ENCODE results near the gene TMEM256. TPM values are rescaled to one million over a fixed set of nuclear protein-coding genes. Genes with fewer than 3 reads are reported as not detected.
A peak's percentile ranks its signal among the peaks of the same experiment; 100 is the strongest.
"Not testable (repeated sequence)": the region's sequence is repeated elsewhere in the genome, so short reads cannot be mapped to it uniquely, and the experiment has no call there.

The TMEM256 gene
- total RNA-seq, 1 donor from 2014 or later, result 141 TPM

DNA sequence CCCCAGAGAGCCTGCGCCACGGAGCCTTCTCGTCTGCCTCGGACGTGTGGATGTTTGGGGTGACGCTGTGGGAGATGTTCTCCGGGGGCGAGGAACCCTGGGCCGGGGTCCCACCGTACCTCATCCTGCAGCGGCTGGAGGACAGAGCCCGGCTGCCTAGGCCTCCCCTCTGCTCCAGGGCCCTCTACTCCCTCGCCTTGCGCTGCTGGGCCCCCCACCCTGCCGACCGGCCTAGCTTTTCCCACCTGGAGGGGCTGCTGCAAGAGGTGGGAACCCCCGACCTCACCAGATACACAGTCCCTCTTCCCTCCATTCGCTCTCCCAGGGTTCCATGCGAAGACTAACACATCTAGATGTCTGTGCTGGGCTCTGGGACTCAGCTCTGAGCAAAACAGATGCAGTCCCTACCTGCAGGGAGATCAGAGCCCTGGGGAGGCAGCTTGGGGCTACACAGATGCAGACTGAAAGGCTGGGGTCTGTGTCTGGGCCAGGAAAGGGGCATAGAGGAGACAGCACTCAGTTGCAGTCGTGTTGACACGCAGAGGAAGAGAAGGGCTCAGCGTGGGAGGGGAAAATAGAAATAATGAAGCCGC lies 19.3 kb downstream of the TMEM256 start:
- DNase-seq (ENCODE audit: low read depth in 2 of 2), result no peak

DNA sequence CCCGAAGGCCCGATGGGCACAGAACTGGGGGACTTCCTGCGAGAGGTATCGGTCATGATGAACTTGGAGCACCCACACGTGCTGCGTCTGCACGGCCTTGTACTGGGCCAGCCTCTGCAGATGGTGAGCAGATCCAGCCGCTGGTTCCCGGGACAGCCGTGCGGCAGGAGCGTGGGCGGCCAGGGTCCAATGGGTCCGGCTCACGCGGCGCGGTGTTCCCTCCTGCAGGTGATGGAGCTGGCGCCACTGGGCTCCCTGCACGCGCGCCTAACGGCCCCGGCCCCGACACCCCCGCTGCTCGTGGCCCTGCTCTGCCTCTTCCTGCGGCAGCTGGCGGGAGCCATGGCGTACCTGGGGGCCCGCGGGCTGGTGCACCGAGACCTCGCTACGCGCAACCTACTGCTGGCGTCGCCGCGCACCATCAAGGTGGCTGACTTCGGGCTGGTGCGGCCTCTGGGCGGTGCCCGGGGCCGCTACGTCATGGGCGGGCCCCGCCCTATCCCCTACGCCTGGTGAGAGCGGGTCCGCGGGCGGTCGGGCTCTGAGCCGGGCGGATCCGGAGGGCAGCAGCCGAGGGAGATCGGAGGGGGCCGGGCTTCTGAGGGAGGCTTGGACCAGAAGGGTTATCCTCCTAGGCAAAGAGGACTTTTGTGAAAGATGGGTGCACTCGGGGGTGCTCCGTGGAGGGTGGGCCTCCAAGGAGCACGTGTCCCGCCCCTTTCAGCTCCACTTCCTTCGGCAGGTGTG lies 20.0 kb downstream of the TMEM256 start:
- DNase-seq (ENCODE audit: low read depth in 2 of 2), result peak in 1 of 2 donors; percentile 50

DNA sequence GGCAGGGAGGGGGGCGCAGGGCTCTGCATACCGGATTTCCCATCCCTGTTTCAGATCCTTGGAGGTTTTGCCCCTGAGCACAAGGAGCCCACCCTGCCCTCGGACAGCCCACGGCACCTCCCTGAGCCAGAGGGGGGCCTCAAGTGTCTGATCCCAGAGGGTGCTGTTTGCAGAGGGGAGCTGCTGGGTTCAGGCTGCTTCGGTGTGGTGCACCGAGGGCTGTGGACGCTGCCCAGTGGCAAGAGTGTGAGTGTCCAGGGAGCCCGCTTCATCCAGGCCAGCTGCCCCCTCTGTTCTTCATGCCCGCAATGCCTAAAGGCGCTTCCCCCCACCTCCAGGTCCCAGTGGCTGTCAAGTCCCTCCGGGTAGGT lies 20.5 kb downstream of the TMEM256 start:
- DNase-seq (ENCODE audit: low read depth in 2 of 2), result no peak

DNA sequence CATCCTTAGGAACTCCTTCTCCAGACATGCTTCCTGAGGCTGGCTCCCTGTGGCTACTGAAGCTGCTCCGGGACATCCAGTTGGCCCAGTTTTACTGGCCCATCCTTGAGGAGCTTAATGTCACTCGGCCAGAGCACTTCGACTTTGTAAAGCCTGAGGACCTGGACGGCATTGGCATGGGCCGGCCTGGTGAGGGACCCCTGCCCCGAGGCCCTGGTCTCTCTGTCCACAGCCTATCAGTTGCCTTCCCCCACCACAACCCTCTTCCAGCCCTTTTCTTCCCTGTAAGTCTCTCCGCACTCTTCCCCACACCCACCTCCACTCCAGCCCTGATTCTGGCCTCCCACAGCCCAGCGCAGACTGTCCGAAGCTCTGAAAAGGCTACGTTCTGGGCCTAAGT lies 21.0 kb downstream of the TMEM256 start:
- no peak for DNase-seq (ENCODE audit: low read depth in 2 of 2)

DNA sequence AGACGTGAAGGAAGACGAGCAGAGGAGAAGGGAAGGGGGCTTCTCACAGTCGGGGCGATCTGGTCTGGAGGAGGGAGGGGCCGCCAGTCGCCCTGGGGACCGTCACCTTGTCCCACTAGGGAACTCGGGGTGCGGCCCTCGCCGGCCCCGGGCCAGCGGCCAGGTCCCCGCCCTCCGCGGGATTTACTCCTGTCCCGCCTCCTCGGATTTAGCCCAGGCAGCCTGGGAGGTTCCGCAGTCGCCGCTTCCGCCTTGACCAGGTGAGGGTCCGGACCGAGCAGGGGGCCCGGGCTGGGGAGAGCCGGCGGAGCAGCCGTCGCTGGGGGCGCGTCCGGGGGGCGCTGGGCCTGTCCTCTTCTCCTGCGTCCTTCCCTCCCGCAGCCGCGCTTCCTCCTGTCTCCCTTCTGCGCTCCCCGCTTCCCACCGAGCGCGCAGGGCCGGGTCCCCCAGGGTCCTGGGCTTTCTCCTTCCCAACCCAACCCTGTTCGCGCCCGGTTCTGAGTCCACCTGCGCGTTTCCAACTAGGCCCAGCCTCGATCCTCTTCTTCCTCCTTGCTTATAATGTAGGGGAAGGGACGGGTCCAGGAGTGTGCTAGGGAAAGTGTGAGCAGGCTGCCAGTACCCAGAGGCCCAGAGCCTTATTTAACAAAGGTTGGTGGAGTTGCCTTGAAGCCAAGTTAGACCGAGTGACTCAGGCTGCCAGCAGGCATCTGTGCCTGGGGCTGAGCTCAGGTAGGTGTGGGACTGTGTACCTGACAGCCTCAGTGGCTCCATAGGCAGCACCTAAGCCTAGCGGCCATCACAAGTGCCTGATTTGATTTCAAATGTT lies 22.8 kb downstream of the TMEM256 start, which contains the start of gene TNK1:
Gene TNK1 (plus strand): TSS at position 235 of the 829 bp plus-strand sequence. CDS start 1,838 bp downstream, outside the sequence.
- no peak for DNase-seq (ENCODE audit: low read depth in 2 of 2)

DNA sequence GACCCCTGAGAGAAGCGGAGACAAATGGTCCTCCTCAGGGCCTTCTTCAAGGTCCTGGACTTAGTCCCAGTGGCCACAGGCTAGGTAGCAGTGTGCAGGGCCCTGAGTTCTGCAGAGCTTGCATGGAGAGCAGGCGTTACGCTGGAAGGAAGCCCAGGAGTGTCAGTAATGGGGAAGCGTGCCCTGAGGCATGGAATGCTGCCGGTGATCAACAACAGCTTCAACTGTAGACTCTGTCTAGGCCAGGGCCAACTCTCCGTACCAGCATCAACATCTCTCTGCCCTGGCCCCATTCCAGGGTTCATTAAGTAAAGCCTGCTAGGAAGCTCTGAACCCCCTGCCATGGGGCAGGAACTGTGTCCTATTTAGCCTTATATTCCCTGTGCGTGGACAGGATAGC lies 23.6 kb downstream of the TMEM256 start:
- DNase-seq (ENCODE audit: low read depth in 2 of 2), result peak in 1 of 2 donors; percentile 41

DNA sequence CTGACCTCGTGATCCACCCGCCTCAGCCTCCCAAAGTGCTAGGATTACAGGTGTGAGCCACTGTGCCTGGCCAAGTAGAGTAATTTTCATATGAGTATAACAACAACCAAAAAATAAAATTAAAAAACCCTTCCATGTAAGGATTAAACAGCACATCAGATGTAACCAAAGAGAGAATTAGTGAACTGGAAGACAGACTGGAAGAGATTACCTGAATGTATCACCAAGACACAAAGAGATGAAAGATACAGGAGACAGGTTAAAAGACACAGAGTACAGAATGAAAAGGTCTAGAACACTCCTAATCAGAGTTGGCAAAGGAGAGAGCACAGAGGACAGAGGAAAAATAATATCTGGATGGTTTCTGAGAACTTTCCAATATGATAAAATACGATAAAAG lies 24.8 kb downstream of the TMEM256 start:
- DNase-seq (ENCODE audit: low read depth in 2 of 2), result no peak

DNA sequence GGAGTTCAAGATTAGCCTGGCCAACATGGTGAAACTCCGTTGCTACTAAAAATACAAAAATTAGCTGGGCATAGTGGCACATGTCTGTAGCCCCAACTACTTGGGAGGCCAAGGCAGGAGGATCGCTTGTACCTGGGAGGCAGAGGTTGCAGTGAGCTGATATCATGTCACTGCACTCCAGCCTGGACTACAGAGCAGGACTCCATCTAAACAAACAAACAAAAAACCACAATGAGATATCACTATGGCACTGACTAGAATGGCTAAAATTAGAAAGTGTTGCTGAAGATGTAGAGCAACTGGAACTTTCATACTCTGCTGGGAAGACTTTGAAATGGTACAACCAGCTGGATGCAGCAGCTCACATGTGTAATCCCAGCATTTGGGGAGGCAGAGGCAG lies 29.5 kb downstream of the TMEM256 start:
- DNase-seq (ENCODE audit: low read depth in 2 of 2), result no peak

DNA sequence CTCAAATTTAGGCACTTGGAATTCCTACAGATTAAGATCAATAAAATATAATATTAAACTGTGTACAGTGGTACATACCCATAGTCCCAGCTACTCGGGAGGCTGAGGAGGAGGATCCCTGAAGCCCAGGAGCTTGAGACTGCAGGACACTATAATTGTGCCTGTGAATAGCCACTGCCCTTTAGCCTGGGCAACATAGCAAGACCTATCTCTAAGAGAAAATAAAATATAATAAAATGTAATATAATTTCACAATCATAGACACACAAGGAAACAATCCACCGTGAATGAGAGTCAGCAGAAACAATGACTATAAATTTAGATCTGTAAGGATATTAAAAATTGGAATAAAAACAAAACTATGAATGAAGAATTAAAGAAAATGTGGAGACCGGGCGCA lies 33.0 kb downstream of the TMEM256 start:
- no peak for DNase-seq (ENCODE audit: low read depth in 2 of 2)

DNA sequence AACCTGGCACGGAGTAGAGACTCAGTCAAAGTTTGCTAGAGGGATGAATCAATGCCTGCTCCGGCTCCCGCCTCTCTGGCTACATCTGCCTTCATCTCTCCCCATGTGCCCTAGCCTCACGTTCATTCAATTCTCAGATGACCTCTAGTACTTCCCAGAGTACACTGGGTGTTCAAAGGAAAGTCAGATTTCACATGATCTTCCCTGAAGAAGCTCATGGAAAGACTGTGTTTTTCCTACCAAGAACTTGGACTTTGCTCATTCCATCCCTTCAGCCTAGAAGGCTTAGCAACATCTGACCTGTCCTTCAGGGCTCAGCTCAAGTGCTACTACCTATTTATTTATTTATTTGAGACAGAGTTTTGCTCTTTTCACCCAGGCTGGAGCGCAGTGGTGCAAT lies 34.1 kb downstream of the TMEM256 start:
- DNase-seq (ENCODE audit: low read depth in 2 of 2), result no peak

DNA sequence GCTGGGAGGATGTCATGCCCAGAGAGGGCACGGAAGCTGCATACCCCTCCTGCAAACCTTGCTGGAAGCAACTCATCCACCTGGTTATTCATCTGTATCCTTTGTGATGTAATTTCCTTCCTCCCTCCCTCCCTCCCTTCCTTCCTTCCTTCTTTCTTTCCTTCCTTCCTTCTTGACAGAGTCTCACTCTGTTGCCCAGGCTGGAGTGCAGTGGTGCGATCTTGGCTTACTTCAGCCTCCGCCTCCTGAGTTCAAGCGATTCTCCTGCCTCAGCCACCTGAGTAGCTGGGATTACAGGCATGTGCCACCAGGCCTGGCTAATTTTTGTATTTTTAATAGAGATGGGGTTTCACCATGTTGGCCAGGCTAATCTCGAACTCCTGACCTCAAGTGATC lies 35.3 kb downstream of the TMEM256 start:
- DNase-seq (ENCODE audit: low read depth in 2 of 2), result not testable (repeated sequence)

DNA sequence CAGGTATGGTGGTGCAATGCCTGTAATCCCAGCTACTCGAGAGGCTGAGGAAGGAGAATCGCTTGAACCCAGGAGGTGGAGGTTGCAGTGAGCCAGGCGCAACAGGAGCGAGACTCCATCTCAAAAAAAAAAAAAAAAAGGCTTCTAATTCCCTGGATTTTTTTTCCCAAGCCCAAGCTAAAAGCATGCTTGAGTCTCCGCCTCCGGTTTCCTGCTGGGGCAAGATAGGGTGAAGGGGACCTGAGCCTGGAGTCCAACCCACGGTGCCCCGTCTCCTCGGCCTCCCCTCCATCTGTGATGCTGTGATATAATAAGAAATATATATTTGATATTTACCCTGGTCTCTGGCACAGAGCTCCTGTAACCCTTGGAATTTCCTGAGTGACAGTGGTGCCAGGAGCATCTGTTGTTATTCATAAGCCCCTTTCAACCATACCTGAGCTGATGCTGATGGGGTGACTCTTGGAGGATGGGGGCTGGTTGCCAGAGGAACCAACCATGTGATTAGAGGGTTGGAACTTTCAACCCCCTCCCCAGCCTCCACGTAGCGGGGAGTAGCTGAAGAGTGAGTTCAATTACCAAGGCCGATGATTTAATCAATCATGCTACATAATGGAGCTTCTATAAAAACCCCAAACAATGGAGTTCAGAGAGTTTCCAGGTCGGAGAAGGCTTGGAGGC lies 35.8 kb downstream of the TMEM256 start:
- DNase-seq (ENCODE audit: low read depth in 2 of 2), result no peak

DNA sequence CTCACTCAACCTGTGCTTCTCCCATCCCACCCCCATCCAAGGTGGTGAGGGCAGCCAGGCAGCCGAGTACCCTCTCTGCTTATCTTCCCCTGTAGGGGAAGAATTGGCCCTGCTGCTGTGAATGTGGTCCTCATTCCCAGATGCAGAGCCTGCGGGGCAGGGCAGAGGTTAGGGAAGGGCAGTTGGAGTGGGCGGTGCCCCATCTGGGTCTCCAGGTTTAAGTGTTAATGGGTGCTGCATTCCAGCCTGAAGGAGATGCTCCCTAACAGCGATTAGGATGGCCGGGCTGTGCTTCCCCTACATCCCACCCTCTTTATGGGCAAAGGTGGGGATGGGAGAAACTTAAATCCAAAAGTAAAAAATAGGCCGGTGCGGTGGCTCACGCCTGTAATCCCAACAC lies 36.8 kb downstream of the TMEM256 start:
- DNase-seq (ENCODE audit: low read depth in 2 of 2), result no peak

DNA sequence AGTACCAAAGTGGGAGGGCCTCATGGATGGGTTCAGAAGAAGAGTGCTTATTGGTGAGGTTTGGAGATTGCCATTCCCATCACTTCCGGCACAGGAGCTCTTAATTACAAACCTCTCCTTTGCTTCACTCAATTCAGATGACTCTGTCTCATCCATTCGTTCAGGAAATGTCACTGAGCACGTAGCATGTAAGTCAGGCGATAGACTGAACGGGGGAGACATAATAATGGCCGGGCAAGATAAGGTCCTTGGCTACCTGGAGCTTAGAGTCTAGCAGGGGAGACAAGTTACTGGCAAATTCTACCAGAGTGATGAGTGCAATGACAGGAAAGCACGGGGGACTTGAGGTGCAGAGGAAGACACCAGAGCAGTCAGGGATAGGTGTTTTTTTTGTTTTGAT lies 37.9 kb downstream of the TMEM256 start:
- not testable (repeated sequence) for DNase-seq (ENCODE audit: low read depth in 2 of 2)

DNA sequence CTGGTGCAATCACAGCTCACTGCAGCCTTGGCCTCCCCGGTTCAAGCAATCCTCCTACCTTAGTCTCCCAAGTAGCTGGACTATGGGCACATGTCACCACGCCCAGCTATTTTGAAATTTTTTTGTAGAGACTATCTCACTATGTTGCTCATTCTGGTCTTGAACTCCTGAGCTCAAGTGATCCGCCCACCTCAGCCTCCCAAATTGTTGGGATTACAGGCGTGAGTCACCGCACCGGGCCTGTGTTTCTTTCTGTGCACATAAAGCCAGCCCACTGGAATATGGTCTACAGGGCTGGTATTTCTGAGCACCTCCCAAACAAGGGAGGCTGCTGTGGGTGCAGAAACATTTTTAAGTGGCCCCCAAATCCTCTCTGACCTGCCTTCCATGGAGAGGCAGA lies 40.6 kb downstream of the TMEM256 start:
- no peak for DNase-seq (ENCODE audit: low read depth in 2 of 2)

DNA sequence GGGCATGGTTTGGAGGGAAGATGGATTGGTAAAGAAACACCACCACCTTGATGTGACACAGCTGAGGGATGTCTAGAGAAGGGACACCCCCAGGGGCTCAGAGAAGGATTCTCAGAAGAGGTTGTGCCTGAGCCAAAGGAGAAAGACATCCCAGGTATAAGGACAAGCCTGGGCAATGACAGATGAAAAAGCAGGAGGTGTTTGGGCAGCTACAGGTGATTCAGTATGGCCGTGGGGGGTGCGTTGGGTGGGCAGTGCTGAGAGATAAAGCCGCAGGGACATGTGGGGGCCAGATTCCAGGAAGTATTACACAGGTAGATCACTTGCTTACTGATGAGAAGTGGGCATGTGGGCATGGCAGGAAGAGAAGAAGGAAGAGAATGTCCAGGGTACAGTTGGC lies 42.0 kb downstream of the TMEM256 start:
- no peak for DNase-seq (ENCODE audit: low read depth in 2 of 2)

DNA sequence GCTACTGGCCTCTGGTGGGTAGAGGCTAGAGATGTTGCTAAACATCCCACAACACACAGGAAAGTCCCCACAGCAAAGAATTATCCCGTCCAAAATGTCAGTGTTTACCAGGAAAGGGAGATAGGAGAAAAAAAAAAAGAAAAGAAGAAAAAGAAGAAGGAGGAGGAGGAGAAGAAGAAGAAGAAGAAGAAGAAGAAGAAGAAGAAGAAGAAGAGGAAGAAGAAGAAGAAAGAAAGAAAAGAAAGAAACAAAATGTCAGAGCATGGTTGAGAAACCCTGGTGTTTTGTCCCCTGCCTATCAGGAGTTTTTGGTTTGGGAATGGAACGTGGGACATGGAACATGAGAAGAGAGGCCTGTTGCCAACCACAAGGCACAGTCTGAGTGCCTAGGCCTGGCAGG lies 46.5 kb downstream of the TMEM256 start:
- no peak for DNase-seq (ENCODE audit: low read depth in 2 of 2)

DNA sequence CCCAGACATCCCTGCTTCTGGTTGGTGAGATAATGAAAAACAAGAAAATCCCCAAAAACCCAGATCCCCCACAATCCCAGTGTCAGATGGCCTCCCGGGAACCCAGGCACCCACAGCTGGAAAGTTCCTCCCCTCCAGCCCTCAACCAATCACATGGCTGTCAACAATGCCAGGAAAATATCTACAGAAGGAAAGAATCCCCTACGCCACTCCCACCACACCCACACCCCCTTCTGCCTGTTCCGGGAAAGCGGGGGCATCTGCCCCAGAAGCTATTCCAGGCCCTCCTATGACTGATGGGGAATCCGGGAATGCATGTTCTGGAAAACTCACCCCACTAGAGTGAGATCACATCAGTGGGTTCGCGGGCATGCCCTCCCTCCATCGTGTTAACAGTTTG lies 47.1 kb downstream of the TMEM256 start:
- DNase-seq (ENCODE audit: low read depth in 2 of 2), result no peak

DNA sequence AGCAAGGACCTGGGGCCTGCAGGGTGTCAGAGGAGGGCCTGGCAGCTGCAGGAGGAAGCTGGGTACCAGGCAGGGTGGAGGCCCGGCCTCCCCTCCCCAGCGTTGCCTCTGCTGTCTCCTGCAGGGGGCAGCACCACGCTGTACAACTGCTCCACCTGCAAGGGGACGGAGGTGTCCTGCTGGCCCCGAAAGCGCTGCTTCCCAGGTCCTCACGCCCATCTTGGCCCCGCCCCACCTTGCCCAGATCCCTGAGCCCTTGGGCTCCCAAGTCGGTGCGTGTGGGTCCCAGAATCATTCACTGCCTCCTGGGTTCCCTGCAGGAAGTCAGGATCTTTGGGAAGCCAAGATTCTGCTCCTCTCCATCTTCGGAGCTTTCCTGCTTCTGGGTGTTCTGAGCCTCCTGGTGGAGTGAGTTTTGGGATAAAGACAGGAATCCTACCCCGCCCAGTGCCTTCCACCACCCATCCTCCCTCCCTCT lies 47.8 kb downstream of the TMEM256 start:
- peak; percentile 73 to 87 for DNase-seq (ENCODE audit: low read depth in 2 of 2)

DNA sequence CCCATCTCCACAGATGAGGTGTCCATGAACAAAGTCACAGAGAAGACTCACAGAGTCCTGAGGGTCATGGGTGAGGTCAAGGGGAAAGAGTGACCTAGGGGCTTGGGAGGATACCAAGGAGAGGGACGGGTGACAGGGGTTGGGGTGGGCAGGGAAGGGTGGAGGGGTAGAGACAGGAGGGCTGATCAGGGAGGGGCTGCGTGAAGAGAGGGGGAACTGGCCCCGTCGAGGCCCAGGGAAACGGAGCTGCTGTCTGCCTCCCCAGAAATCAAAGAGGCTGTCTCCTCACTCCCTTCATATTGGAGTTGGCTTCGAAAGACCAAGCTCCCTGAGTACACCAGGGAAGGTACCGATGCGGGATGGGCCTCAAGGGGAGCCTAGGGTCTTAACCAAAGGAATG lies 48.3 kb downstream of the TMEM256 start:
- DNase-seq (ENCODE audit: low read depth in 2 of 2), result no peak

DNA sequence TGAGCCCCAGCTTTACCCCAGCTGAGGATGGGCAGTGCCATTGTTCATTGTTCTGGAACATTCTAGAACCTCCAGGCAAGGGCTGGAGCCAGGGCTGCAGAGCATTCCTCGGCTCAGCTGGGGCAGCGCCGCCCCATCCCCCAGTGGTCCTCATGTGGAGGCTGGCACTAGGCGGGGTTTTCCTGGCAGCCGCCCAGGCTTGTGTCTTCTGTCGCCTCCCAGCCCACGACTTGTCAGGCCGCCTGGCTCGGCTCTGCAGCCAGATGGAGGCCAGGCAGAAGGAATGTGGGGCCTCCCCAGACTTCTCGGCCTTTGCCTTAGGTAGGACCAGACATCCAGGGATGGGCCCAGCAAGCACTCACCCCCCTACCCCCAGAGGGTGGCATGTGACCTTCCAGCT lies 48.8 kb downstream of the TMEM256 start, which contains the start of gene TMEM95:
Gene TMEM95 (plus strand): TSS at position 104 of the 400 bp plus-strand sequence. CDS start 49 bp downstream, at position 153.
- DNase-seq (ENCODE audit: low read depth in 2 of 2), result no peak

Measured in lung microvascular endothelial cell (primary cell).